K562 (cell line): ENCODE results near the gene ARL10. TPM values are rescaled to one million over a fixed set of nuclear protein-coding genes. Genes with fewer than 3 reads are reported as not detected.

Experiments
- E2F3 ChIP-seq: fragments of 250-450 bp; sonication (Bioruptor Pico); IDR thresholded peaks from 2 replicates; pipeline ENCODE4 v1.4.0; 2020; ENCODE audit warnings: mild to moderate bottlenecking
- ETS1 ChIP-seq: conservative IDR thresholded peaks from 2 replicates; pipeline ENCODE4 v1.6.1; 2011; ENCODE audit warnings: low read depth, mild to moderate bottlenecking, low read length; ENCODE audit not compliant: control insufficient read depth
- PHF8 ChIP-seq: fragments of 200-600 bp; sonication (generic); IDR thresholded peaks from 2 replicates; pipeline ENCODE4 v1.6.1; 2012; ENCODE audit warnings: mixed run types, mild to moderate bottlenecking, inconsistent platforms, low read length, moderate library complexity, borderline replicate concordance
- RHOXF2B ChIP-seq: fragments of 250-450 bp; sonication (Bioruptor Pico); conservative IDR thresholded peaks from 2 replicates; pipeline ENCODE4 v1.5.1; 2021
- ZFP91 ChIP-seq: sonication (generic); formaldehyde crosslinking; IDR thresholded peaks from 2 replicates; pipeline ENCODE4 v1.8.0; 2022; ENCODE audit warnings: mild to moderate bottlenecking, missing genetic modification reagents
- ZNF518B ChIP-seq: fragments of 250-450 bp; sonication (Bioruptor Pico); IDR thresholded peaks from 2 replicates; pipeline ENCODE4 v1.5.0; 2021; ENCODE audit warnings: mild to moderate bottlenecking, moderate library complexity
- ZNF76 ChIP-seq: fragments of 250-450 bp; sonication (Bioruptor Pico); IDR thresholded peaks from 2 replicates; pipeline ENCODE4 v1.4.0; 2020; ENCODE audit warnings: mild to moderate bottlenecking, moderate library complexity, borderline replicate concordance
- polyA plus RNA-seq, 8 experiments: library from polyadenylated mRNA; depleted of rRNA in 4 of 8; stranded (reverse) in 5 of 8; unstranded in 3 of 8; fragments of >200 nt; fragmentation: Nextera tagmentation in 2 of 8; fragmentation: Illumina TruSeq in 1 of 8; extraction: Ambion mirVana in 2 of 8; extraction: Trizol in 1 of 8; gene quantifications; 2 replicates each; pipeline versions ENCODE4 v1.2.1 to v1.2.3, GENCODE V29; 2011 to 2014; ENCODE audit warnings: inconsistent platforms in 1 of 8, missing spikeins in 1 of 8
- total RNA-seq, 7 experiments: library from RNA; depleted of rRNA in 6 of 7; stranded (reverse); fragments of >200 nt in 6 of 7; fragmentation: Illumina TruSeq in 2 of 7; extraction: Trizol in 2 of 7; gene quantifications; 2 replicates each; pipeline versions ENCODE4 v1.2.1 to v1.2.3, GENCODE V29; 2011 to 2021; ENCODE audit warnings: low replicate concordance in 1 of 7
- TF ChIP-seq, protein P1 (sequence below), 2 experiments: fragments of 150-350 bp in 1 of 2; IDR thresholded peaks; 2 replicates each; pipeline ENCODE4 v1.6.1; 2012 to 2016; ENCODE audit warnings: low read depth in 2 of 2, low read length in 2 of 2, mild to moderate bottlenecking in 1 of 2, moderate library complexity in 1 of 2

ARL10 gene
- total and polyA plus RNA-seq, 9 of the 15 experiments (the other 6 are each of a cell fraction or from before 2014, with no cell fraction given): under 0.01 to 0.40 (median 0.34) TPM; not detected in 3

DNA sequence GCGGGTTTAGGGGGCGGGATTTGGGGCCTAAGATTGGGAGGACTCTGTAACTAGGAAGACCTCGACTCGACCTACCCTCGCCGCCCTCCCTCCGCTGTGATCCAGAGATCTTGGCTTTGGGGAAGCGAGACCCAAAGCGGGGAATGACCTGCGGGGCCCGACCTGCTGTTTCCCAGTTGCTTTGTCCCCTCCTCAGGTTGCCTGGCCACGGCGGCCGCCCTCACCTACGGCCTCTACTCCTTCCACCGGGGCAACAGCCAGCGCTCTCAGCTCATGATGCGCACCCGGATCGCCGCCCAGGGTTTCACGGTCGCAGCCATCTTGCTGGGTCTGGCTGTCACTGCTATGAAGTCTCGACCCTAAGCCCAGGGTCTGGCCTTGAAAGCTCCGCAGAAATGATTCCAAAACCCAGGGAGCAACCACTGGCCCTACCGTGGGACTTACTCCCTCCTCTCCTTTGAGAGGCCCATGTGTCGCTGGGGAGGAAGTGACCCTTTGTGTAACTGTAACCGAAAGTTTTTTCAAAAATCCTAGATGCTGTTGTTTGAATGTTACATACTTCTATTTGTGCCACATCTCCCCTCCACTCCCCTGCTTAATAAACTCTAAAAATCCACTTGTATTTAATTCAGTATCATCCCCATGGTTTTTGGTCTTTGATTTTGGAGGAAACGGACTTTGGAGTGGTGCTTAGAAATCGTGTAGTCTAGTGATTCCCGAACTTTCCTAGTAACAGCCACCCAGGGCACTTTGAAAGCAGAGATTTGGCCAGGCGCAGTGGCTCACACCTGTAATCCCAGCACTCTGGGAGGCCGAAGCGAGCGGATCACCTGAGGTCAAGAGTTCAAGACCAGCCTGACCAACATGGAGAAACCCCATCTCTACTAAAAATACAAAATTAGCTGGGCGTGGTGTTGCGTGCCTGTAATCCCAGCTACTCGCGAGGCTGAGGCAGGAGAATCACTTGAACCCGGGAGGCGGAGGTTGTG, 24.1 kb downstream of the ARL10 start (continued):
- no peak for TF ChIP-seq ZNF518B (CRISPR knock-in tag)
- peak; percentile 36; the same call in 1 of the 2 replicates for TF ChIP-seq ETS1
- TF ChIP-seq ZFP91 (CRISPR knock-in tag): no peak
- peak; percentile 63; the same call in 1 of the 2 replicates for TF ChIP-seq PHF8
- TF ChIP-seq RHOXF2B (CRISPR knock-in tag): no peak
- peak; percentile 45; the same call in 1 of the 2 replicates for TF ChIP-seq E2F3
- TF ChIP-seq, protein P1, sequence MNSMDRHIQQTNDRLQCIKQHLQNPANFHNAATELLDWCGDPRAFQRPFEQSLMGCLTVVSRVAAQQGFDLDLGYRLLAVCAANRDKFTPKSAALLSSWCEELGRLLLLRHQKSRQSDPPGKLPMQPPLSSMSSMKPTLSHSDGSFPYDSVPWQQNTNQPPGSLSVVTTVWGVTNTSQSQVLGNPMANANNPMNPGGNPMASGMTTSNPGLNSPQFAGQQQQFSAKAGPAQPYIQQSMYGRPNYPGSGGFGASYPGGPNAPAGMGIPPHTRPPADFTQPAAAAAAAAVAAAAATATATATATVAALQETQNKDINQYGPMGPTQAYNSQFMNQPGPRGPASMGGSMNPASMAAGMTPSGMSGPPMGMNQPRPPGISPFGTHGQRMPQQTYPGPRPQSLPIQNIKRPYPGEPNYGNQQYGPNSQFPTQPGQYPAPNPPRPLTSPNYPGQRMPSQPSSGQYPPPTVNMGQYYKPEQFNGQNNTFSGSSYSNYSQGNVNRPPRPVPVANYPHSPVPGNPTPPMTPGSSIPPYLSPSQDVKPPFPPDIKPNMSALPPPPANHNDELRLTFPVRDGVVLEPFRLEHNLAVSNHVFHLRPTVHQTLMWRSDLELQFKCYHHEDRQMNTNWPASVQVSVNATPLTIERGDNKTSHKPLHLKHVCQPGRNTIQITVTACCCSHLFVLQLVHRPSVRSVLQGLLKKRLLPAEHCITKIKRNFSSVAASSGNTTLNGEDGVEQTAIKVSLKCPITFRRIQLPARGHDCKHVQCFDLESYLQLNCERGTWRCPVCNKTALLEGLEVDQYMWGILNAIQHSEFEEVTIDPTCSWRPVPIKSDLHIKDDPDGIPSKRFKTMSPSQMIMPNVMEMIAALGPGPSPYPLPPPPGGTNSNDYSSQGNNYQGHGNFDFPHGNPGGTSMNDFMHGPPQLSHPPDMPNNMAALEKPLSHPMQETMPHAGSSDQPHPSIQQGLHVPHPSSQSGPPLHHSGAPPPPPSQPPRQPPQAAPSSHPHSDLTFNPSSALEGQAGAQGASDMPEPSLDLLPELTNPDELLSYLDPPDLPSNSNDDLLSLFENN (IDR thresholded peaks at IDR 0.05; ENCODE audit: low read depth in 2 of 2, low read length in 2 of 2): no peak
- no peak for TF ChIP-seq ZNF76 (CRISPR knock-in tag)
